GM18505 (cell line): ENCODE results near the gene ENC1.

Experiments
- ATAC-seq: cut with Tn5 transposase; IDR thresholded peaks from one replicate; pipeline ENCODE4 v1.9.1; 2021; ENCODE audit not compliant: unreplicated experiment
- POLR2A ChIP-seq: IDR thresholded peaks from 4 replicates; pipeline ENCODE4 v1.6.1; 2011; ENCODE audit warnings: borderline replicate concordance; ENCODE audit not compliant: insufficient read depth, insufficient read length; ENCODE audit errors: extremely low read depth

ENC1 gene

GRCh38 chr5:74621492-74621891 lies 19.0 kb downstream of the ENC1 start:
- TF ChIP-seq POLR2A: no peak
- no peak for ATAC-seq

- ATAC-seq: no peak
- TF ChIP-seq POLR2A: no peak
These were observed 21.2 kb downstream of the ENC1 start for GRCh38 chr5:74619308-74619707.

GRCh38 chr5:74618106-74618505 lies 22.4 kb downstream of the ENC1 start:
- no peak for ATAC-seq
- no peak for TF ChIP-seq POLR2A

- no peak for TF ChIP-seq POLR2A
- no peak for ATAC-seq
These were observed 23.3 kb downstream of the ENC1 start for GRCh38 chr5:74617202-74617601.

- no peak for ATAC-seq
- no peak for TF ChIP-seq POLR2A
These were observed 24.0 kb downstream of the ENC1 start for GRCh38 chr5:74616236-74617146.

- ATAC-seq: no peak
- TF ChIP-seq POLR2A: no peak
These were observed 27.2 kb downstream of the ENC1 start for GRCh38 chr5:74613283-74613682.

- no peak for ATAC-seq
- no peak for TF ChIP-seq POLR2A
These were observed 28.5 kb downstream of the ENC1 start for GRCh38 chr5:74612045-74612444.

GRCh38 chr5:74608736-74609601 lies 31.6 kb downstream of the ENC1 start:
- ATAC-seq: no peak
- no peak for TF ChIP-seq POLR2A

GRCh38 chr5:74605759-74606158 lies 34.8 kb downstream of the ENC1 start:
- ATAC-seq: no peak
- no peak for TF ChIP-seq POLR2A

GRCh38 chr5:74603376-74603775 lies 37.2 kb downstream of the ENC1 start:
- TF ChIP-seq POLR2A: no peak
- no peak for ATAC-seq

- ATAC-seq: no peak
- no peak for TF ChIP-seq POLR2A
These were observed 41.4 kb downstream of the ENC1 start for GRCh38 chr5:74599148-74599547.

GRCh38 chr5:74598731-74599130 lies 41.8 kb downstream of the ENC1 start:
- no peak for ATAC-seq
- TF ChIP-seq POLR2A: no peak

GRCh38 chr5:74596927-74597326 lies 43.6 kb downstream of the ENC1 start:
- ATAC-seq: no peak

GRCh38 chr5:74595143-74595925 lies 45.2 kb downstream of the ENC1 start:
- ATAC-seq: no peak

More at GRCh38 chr5:74596927-74597326, 43.6 kb downstream of the ENC1 start:
- no peak for TF ChIP-seq POLR2A

More at GRCh38 chr5:74595143-74595925, 45.2 kb downstream of the ENC1 start:
- TF ChIP-seq POLR2A: no peak
